A549 (cell line): ENCODE measurements around the gene SLC30A7. TPM values are rescaled to one million over a fixed set of nuclear protein-coding genes. Genes with fewer than 3 reads are reported as not detected.

ENCODE experiments used
- ATAC-seq, 2 experiments: fragments of 200-7000 bp in 1 of 2; fragments of >200 bp in 1 of 2; cut with Nextera tagmentation in 1 of 2; cut with Tn5 transposase in 1 of 2; 3 replicates each; pipeline versions ENCODE4 v1.8.0 to v1.9.1; 2018 to 2020; ENCODE audit warnings: mild to moderate bottlenecking in 1 of 2, moderate library complexity in 1 of 2
- CTCF ChIA-PET: fragments of 300-600 bp; sonication (Branson Sonifier 250); formaldehyde crosslinking; extraction: SDS; loops from one replicate; lab custom pipeline; 2021; ENCODE audit warnings: antibody characterized with exemption, inconsistent platforms; lab: Yijun Ruan, JAX
- POLR2A ChIA-PET: fragments of 350-600 bp; formaldehyde crosslinking; extraction: SDS; loops from one replicate; lab custom pipeline; 2021; ENCODE audit warnings: antibody characterized with exemption, inconsistent platforms; lab: Yijun Ruan, JAX
- DNase-seq, 2 experiments: peaks; one replicate each; pipeline versions ENCODE4 v3.0.0 to v3.0.0-alpha.2; 2011 to 2016; ENCODE audit warnings: low read depth in 1 of 2, low spot score in 1 of 2
- FAIRE-seq: peaks from 2 replicates; lab custom pipeline; 2011; peaks lifted over from hg19 to GRCh38; lab: Jason Lieb, UNC
- H3K27ac ChIP-seq, 2 experiments: fragments of >200 bp; sonication (Bioruptor Twin); formaldehyde crosslinking; 3 replicates each; pipeline ENCODE4 v1.5.1; 2016 to 2017
- H3K4me1 ChIP-seq: fragments of >200 bp; sonication (Bioruptor Twin); formaldehyde crosslinking; 3 replicates; pipeline ENCODE4 v1.6.1; 2016
- H3K4me2 ChIP-seq: fragments of >200 bp; sonication (Bioruptor Twin); formaldehyde crosslinking; 3 replicates; pipeline ENCODE4 v1.6.1; 2016
- H3K4me3 ChIP-seq: fragments of >200 bp; sonication (Bioruptor Twin); formaldehyde crosslinking; 3 replicates; pipeline ENCODE4 v1.5.1; 2016
- H3K9me3 ChIP-seq: fragments of >200 bp; sonication (Bioruptor Twin); formaldehyde crosslinking; 3 replicates; pipeline ENCODE4 v1.6.1; 2016
- BHLHE40 ChIP-seq: IDR thresholded peaks from 2 replicates; pipeline ENCODE4 v1.6.1; 2012; ENCODE audit warnings: low read depth, low read length, inconsistent platforms
- CBX2 ChIP-seq: fragments of 200-600 bp; sonication (generic); IDR thresholded peaks from 2 replicates; pipeline ENCODE4 v1.6.1; 2016; ENCODE audit warnings: low read depth, mild to moderate bottlenecking, borderline replicate concordance
- CBX8 ChIP-seq: fragments of 200-600 bp; sonication (generic); IDR thresholded peaks from 2 replicates; pipeline ENCODE4 v1.6.1; 2016
- EHMT2 ChIP-seq: fragments of 200-600 bp; sonication (generic); IDR thresholded peaks from 2 replicates; pipeline ENCODE4 v1.6.1; 2016; ENCODE audit warnings: antibody characterized with exemption, low read depth, mild to moderate bottlenecking, moderate library complexity
- ELK1 ChIP-seq: fragments of 150-350 bp; IDR thresholded peaks from 2 replicates; pipeline ENCODE4 v1.6.1; 2014; ENCODE audit warnings: low read depth, mild to moderate bottlenecking, low read length
- ESRRA ChIP-seq: fragments of 150-350 bp; IDR thresholded peaks from 2 replicates; pipeline ENCODE4 v1.6.1; 2014; ENCODE audit warnings: mild to moderate bottlenecking, low read length, borderline replicate concordance
- GATA3 ChIP-seq: IDR thresholded peaks from 2 replicates; pipeline ENCODE4 v1.6.1; 2012; ENCODE audit warnings: borderline replicate concordance
- HES2 ChIP-seq: fragments of >200 bp; sonication (Bioruptor Twin); formaldehyde crosslinking; IDR thresholded peaks from 2 replicates; pipeline ENCODE4 v1.6.1; 2016
- HEYL ChIP-seq: fragments of 250-450 bp; sonication (Bioruptor Pico); IDR thresholded peaks from 2 replicates; pipeline ENCODE4 v1.8.0; 2021; ENCODE audit warnings: mild to moderate bottlenecking, moderate library complexity
- HOXB13 ChIP-seq: fragments of 250-450 bp; sonication (Bioruptor Pico); IDR thresholded peaks from 2 replicates; pipeline ENCODE4 v1.5.0; 2020; ENCODE audit warnings: low read depth, mild to moderate bottlenecking, moderate library complexity
- JUNB ChIP-seq: fragments of >200 bp; sonication (Bioruptor Twin); formaldehyde crosslinking; IDR thresholded peaks from 2 replicates; pipeline ENCODE4 v1.6.1; 2016
- MAZ ChIP-seq: fragments of 150-350 bp; IDR thresholded peaks from 2 replicates; pipeline ENCODE4 v1.6.1; 2014; ENCODE audit warnings: antibody characterized with exemption, low read depth, low read length, borderline replicate concordance
- MYC ChIP-seq: IDR thresholded peaks from 2 replicates; pipeline ENCODE4 v1.6.1; 2012; ENCODE audit warnings: mild to moderate bottlenecking, inconsistent platforms, low read length, improper control_type of control experiment, borderline replicate concordance
- NR3C1 ChIP-seq: fragments of >200 bp; sonication (Bioruptor Twin); formaldehyde crosslinking; IDR thresholded peaks from 3 replicates; pipeline ENCODE4 v1.6.1; 2017
- POLR2A ChIP-seq: IDR thresholded peaks from 2 replicates; pipeline ENCODE4 v1.6.1; 2012; ENCODE audit warnings: mild to moderate bottlenecking, low read length
- RCOR1 ChIP-seq: fragments of 150-350 bp; IDR thresholded peaks from 2 replicates; pipeline ENCODE4 v1.6.1; 2014; ENCODE audit warnings: antibody characterized with exemption, low read length, low read depth
- RNF2 ChIP-seq: fragments of 200-600 bp; sonication (generic); IDR thresholded peaks from 2 replicates; pipeline ENCODE4 v1.6.1; 2016; ENCODE audit warnings: low read depth, mild to moderate bottlenecking, antibody characterized with exemption, moderate library complexity, borderline replicate concordance
- SMC3 ChIP-seq: fragments of >200 bp; sonication (Bioruptor Twin); formaldehyde crosslinking; IDR thresholded peaks from 3 replicates; pipeline ENCODE4 v1.6.1; 2018; ENCODE audit warnings: inconsistent platforms
- TFCP2L1 ChIP-seq: fragments of 250-450 bp; sonication (Bioruptor Pico); IDR thresholded peaks from 2 replicates; pipeline ENCODE4 v1.5.0; 2021; ENCODE audit warnings: mild to moderate bottlenecking
- ZC3H11A ChIP-seq: fragments of 450-650 bp; IDR thresholded peaks from 2 replicates; pipeline ENCODE4 v1.6.1; 2014; ENCODE audit warnings: antibody characterized with exemption, mild to moderate bottlenecking
- WGBS: methylation state at CpG from one replicate; pipeline ENCODE4 v1.1.6; 2017; ENCODE audit errors: missing lambda C conversion rate; 5-methylcytosine and 5-hydroxymethylcytosine counted together
- polyA plus RNA-seq, 4 experiments: library from polyadenylated mRNA; depleted of rRNA in 3 of 4; stranded (reverse); fragments of >200 nt; fragmentation: RNase III in 1 of 4; extraction: RNeasy Plus Mini Kit Qiagen cat#74134 plus additional on column Dnase treatment in 1 of 4; gene quantifications; 2 replicates in 3 of 4; 3 replicates in 1 of 4; pipeline ENCODE4 v1.2.3, GENCODE V29; 2011 to 2017
- TF ChIP-seq, protein P1 (sequence below): fragments of >200 bp; sonication (Bioruptor Twin); formaldehyde crosslinking; IDR thresholded peaks from 3 replicates; pipeline ENCODE4 v1.6.1; 2016
- TF ChIP-seq, protein P2 (sequence below): IDR thresholded peaks from 2 replicates; pipeline ENCODE4 v1.6.1; 2012; ENCODE audit warnings: low read depth, borderline replicate concordance
- TF ChIP-seq, protein P3 (sequence below): IDR thresholded peaks from 2 replicates; pipeline ENCODE4 v1.6.1; 2012
- TF ChIP-seq, protein P4 (sequence below): fragments of 250-450 bp; sonication (Bioruptor Pico); IDR thresholded peaks from 2 replicates; pipeline ENCODE4 v1.5.0; 2021; ENCODE audit warnings: mild to moderate bottlenecking, moderate library complexity, borderline replicate concordance

The SLC30A7 gene
- polyA plus RNA-seq, 2 of the 4 experiments (the other 2 are of a cell fraction): 4.3 to 9.6 TPM

GRCh38 chr1:100936194-100936967 lies 40.5 kb downstream of the SLC30A7 start:
- ATAC-seq: no peak
- no peaks in the 10 kb centered on the region for H3K4me1 ChIP-seq
- H3K9me3 ChIP-seq: no peaks in the 10 kb centered on the region
- ChIA-PET CTCF (no interaction called here), POLR2A (no interaction called here)
- H3K4me3 ChIP-seq: no peak overlapping the region
- FAIRE-seq: no peak
- TF ChIP-seq POLR2A (no peak), ESRRA (no peak), RCOR1 (no peak), EHMT2 (no peak), MAZ (no peak), CBX2 (no peak), ZC3H11A (no peak), TFCP2L1 (CRISPR knock-in tag) (no peak), HES2 (no peak), RNF2 (no peak), SMC3 (no peak), GATA3 (no peak), HEYL (CRISPR knock-in tag) (no peak)
- TF ChIP-seq, protein P1, sequence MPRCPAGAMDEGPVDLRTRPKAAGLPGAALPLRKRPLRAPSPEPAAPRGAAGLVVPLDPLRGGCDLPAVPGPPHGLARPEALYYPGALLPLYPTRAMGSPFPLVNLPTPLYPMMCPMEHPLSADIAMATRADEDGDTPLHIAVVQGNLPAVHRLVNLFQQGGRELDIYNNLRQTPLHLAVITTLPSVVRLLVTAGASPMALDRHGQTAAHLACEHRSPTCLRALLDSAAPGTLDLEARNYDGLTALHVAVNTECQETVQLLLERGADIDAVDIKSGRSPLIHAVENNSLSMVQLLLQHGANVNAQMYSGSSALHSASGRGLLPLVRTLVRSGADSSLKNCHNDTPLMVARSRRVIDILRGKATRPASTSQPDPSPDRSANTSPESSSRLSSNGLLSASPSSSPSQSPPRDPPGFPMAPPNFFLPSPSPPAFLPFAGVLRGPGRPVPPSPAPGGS: no peak
- no peak overlapping the region for H3K4me2 ChIP-seq
- no peak for DNase-seq
- H3K27ac ChIP-seq: no peak overlapping the region

- 100% methylated on average over 1 of the region's 1 CpG for WGBS
- H3K4me1 ChIP-seq: no peaks in the 10 kb centered on the region
- ChIA-PET CTCF (interaction anchor here (2.3 kb wide), 1 partner anchor 347 kb away, joined by 7 read pairs; no protein-coding TSS in a partner anchor), POLR2A (no interaction called here)
- H3K27ac ChIP-seq: no peak overlapping the region
- no peaks in the 10 kb centered on the region for H3K9me3 ChIP-seq
- no peak for TF ChIP-seq CBX8
- no peak for TF ChIP-seq BHLHE40
- TF ChIP-seq ESRRA: no peak
- TF ChIP-seq CBX2: no peak
- TF ChIP-seq, protein P2, sequence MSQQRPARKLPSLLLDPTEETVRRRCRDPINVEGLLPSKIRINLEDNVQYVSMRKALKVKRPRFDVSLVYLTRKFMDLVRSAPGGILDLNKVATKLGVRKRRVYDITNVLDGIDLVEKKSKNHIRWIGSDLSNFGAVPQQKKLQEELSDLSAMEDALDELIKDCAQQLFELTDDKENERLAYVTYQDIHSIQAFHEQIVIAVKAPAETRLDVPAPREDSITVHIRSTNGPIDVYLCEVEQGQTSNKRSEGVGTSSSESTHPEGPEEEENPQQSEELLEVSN: no peak
- TF ChIP-seq MYC: no peak
- TF ChIP-seq, protein P3, sequence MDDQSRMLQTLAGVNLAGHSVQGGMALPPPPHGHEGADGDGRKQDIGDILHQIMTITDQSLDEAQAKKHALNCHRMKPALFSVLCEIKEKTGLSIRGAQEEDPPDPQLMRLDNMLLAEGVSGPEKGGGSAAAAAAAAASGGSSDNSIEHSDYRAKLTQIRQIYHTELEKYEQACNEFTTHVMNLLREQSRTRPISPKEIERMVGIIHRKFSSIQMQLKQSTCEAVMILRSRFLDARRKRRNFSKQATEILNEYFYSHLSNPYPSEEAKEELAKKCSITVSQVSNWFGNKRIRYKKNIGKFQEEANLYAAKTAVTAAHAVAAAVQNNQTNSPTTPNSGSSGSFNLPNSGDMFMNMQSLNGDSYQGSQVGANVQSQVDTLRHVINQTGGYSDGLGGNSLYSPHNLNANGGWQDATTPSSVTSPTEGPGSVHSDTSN: no peak
- FAIRE-seq (no peak), ATAC-seq (no peak), DNase-seq (no peak)
- H3K4me3 ChIP-seq: no peak overlapping the region
- H3K4me2 ChIP-seq: no peak overlapping the region
Measured at GRCh38 chr1:100941098-100941527, 45.2 kb downstream of the SLC30A7 start.

- 95% methylated on average over 9 of the region's 9 CpGs for WGBS
- ChIA-PET CTCF (interaction anchor here (2.3 kb wide), 1 partner anchor 347 kb away, joined by 7 read pairs; no protein-coding TSS in a partner anchor), POLR2A (no interaction called here)
- H3K4me3 ChIP-seq: no peak overlapping the region
- H3K27ac ChIP-seq: no peak overlapping the region
- FAIRE-seq: no peak
- H3K9me3 ChIP-seq: no peaks in the 10 kb centered on the region
- ATAC-seq: no peak
- H3K4me2 ChIP-seq: no peak overlapping the region
- no peak for DNase-seq
- H3K4me1 ChIP-seq: no peaks in the 10 kb centered on the region
- TF ChIP-seq, protein P1: no peak
- TF ChIP-seq ELK1 (no peak), NR3C1 (no peak), JUNB (no peak), CBX8 (no peak), HOXB13 (CRISPR knock-in tag) (no peak)
- TF ChIP-seq, protein P4, sequence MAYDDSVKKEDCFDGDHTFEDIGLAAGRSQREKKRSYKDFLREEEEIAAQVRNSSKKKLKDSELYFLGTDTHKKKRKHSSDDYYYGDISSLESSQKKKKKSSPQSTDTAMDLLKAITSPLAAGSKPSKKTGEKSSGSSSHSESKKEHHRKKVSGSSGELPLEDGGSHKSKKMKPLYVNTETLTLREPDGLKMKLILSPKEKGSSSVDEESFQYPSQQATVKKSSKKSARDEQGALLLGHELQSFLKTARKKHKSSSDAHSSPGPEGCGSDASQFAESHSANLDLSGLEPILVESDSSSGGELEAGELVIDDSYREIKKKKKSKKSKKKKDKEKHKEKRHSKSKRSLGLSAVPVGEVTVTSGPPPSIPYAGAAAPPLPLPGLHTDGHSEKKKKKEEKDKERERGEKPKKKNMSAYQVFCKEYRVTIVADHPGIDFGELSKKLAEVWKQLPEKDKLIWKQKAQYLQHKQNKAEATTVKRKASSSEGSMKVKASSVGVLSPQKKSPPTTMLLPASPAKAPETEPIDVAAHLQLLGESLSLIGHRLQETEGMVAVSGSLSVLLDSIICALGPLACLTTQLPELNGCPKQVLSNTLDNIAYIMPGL (CRISPR knock-in tag): no peak
Measured at GRCh38 chr1:100941580-100942216, 45.8 kb downstream of the SLC30A7 start.
